GM21526 (cell line): ENCODE data around the gene SLC8B1.

Experiments used
- ATAC-seq: cut with Tn5 transposase; IDR thresholded peaks from one replicate; pipeline ENCODE4 v1.9.1; 2021; ENCODE audit warnings: moderate library complexity; ENCODE audit not compliant: unreplicated experiment, low FRiP score

Gene SLC8B1

DNA sequence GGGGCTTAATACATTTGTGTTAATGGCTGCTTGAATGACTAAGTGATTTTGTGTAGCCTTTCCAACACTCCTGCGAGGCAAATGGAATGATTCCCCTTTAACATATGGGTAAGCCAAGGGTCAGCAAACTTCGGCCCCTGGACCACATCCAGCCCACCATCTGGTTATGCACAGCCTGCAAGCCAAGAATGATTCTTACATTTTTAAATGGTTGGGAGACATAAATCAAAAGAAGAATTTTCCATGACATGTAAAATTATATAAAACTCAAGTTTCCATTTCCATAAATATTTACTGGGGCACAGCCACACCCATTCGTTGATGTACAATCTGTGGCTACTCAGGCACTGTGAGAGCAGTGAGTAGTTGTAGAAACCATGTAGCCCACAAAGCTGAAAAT, 9.0 kb downstream of the SLC8B1 start:
- no peak for ATAC-seq

DNA sequence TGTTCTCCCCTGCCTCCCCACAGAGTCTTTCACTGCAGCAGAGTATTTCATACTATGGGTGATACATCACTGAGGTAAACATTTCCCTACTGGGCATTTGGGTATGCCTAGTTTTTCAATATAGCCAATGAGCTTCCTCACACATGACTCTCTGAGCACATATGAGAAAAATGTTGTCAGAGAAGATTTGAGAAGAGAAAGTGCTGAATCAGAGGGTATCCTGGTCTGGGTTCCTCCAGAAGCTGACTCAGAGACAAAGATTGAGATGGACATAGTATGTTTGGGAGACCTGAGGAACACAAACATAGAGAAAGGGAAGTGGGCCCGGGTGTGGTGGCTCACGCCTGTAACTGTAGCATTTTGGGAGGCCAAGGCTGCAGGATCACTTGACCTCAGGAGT, 12.6 kb downstream of the SLC8B1 start:
- no peak for ATAC-seq

DNA sequence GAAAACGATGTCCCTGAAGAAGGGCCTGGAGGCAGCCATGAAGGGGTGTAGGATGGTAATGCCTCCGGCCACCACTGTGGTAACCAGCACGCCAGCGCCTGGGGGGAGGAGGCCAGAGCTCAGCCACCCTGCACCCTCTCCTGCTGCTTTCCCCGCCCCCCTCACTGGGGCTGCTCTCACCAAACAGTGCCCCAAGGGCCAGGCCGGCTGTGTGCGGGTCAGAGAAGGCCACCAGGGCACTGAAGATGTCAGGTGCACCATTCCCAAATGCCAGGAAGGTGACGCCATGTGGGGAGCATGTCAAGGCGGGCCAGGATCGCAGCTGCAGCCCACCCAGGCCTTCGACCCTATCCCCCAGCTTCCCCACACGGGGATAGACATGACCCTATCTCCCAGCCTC, 14.5 kb downstream of the SLC8B1 start:
- ATAC-seq = no peak

- ATAC-seq = no peak
Observed at GRCh38 chr12:113318900-113319628, 15.8 kb downstream of the SLC8B1 start.

DNA sequence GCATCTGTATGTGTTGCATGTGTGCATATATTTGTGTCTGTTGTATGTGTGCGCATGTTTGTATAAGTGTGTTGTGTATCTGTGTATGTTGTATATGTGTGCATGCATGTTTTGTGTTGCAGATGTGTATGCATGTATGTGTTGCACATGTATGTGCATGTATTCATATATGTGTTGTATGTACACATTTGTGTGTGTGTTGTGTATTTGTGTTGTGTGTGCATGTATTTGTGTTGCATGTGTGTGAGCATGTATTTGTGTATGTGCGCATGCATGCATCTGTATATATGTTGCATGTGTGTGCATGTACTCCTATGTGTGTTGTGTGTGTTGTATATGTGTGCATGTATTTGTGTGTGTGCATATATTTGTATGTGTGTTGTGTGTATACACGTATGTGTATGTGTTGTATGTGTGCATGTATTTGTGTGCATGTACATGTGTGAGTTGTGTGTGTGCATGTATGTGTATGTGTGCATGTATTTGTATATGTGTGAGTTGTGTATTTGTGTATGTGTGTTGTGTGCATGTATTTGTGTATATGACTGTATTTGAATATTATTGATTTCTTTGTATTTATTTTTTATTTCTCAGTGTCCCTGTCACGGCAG, 16.8 kb downstream of the SLC8B1 start:
- no peak for ATAC-seq

DNA sequence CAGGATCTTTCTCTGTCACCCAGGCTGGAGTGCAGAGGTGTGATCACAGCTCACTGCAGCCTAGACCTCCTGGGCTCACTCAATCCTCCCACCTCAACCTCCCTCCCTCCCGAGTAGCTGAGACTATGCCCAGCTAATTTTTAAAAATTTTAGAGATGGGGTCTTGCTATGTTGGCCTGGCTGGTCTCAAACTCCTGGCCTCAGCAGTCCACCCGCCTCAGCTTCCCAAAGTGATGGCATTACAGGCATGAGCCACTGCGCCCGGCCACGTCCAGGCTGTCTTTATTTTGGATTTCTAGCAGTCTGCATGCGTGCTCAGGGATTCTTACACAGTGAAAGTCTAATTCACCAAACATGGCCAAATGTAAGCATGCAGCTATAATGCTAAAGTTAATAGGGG, 17.8 kb downstream of the SLC8B1 start:
- no peak for ATAC-seq

DNA sequence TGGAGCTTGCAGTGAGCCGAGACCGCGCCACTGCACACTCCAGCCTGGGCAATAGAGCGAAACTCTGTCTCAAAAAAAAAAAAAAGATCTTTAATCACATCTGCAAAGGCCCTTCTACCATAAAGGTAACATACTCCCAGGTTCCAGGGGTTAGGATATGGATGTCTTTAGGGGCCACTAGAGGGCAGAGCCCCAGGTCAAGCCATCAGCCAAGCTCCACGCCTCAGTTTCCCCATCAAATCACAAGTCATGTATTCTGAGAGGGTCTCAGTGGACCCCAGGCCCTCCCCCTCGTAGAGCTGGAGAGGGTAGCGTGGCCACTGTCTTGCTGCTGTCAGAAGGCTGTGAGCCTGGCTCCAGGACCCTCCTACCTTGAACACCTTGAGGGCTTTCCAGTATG, 18.8 kb downstream of the SLC8B1 start:
- ATAC-seq = no peak

DNA sequence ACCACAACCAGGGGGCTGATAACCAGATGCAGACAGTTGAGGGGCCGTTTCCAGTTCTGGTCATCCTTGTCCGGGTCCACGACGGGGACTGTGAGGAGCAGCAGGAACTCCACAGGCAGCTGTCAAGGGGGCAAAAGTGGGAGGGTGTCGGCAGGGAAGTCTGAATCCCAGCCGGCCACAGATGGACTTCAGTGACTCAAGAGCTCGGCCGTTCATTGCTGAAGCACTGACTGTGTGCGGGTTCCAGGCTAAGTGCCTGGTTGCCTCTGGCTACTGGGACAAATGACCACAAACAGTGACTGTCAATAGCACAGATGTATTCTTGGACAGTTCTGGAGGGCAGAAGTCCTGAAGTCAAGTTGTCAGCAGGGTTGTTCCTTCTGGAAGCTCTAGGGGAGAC, 19.6 kb downstream of the SLC8B1 start:
- ATAC-seq = no peak

GRCh38 chr12:113314121-113314529, 20.8 kb downstream of the SLC8B1 start:
- no peak for ATAC-seq

DNA sequence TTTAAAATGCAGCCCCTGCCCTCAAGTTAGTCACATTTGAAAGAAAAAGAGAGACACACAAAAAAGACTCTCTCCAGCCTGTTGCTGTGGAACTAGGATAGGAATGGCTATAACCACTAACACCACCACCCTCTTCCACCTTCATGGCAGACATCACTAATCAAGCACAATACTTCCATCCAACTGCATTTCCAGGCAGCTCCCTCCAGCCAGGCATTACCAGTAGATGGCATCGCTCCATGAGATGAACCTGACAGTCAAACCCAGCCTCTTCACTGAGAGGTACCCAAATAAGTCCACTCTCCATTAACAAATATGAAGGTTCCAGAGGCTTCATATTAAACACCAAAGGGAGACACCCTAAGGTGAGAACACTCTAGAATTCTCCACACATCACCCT, 24.4 kb downstream of the SLC8B1 start:
- no peak for ATAC-seq

DNA sequence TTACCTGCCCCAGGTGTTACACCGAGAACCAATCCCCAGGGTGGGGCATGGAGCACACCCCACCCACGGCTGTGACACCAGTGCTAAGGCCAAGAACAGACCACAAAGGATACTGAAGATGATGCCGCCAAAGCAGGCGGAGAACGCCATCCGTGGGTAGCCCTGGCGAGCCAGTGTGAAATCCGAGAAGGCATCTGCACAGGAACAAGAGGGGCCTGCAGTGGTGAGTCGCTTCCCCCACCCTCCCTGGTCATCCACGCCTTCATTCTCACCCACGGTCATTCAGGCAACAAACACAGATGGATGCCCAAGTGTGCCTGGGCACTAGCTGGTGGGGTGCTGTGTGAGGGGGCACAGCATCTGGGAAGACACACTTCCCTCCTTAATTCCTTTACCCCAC, 28.5 kb downstream of the SLC8B1 start:
- no peak for ATAC-seq

- no peak for ATAC-seq
Observed at GRCh38 chr12:113305281-113305856, 29.5 kb downstream of the SLC8B1 start.

DNA sequence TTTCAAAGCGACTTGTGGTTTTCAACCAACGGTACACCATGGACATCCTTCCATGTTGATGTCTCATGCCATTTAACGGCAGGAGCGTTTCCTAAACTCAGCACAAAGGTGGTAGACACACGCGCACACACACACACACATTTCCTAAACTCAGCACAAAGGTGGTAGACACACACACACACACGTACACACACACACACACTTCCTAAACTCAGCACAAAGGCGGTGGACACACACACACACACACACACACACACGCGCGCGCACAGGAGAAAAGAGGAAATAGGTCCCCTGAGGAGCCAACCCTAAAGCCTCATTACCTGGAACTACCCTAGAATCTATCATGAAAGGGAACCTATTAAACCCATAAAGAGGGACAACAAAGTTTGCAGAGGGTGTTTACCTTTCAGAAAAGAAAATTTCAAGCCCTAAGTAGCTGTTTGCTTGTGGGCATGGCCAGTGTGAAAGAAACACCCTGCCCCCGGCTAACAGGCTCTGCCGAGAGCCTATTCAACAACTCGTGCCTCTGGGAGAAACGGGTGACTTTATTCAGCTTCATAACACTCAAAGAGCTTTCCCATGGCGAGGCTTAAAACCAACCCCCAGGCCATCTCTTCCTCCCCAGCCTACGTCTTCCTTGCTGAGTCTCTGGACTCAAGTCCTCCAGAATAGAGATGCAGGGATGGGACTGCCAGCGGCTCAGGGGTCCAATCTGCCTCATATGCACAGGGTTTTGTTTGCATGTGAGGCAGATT, 31.8 kb downstream of the SLC8B1 start:
- ATAC-seq = no peak

GRCh38 chr12:113302466-113302865, 32.4 kb downstream of the SLC8B1 start:
- ATAC-seq = no peak

- no peak for ATAC-seq
Observed at GRCh38 chr12:113301811-113302210, 33.1 kb downstream of the SLC8B1 start.

DNA sequence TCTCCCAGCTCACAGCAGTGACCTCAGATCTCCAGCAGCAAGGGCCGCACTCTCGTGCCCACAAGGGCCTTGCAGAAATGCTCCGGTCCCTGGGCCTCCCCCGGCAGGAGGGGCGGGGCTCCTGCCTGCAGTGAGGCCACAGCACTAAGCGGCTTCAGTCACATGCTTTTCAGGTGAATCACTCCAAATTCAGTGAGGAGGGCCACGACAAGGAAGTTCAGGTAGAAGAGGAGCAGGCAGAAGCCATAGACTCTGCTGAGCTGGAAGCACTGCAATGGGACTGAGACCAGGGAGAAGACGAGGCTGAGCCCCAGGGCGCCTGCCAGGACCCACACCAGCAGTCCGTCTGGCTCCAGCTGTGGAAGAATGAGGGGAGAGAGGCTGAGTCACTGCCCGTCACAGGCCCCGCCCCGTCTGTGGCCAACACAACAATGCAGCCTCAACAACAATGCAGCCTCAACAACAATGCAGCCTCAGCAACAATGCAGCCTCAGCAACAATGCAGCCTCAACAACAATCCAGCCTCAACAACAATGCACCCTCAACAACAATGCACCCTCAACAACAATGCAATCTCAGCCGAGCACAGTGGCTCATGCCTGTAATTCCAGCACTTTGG, 35.2 kb downstream of the SLC8B1 start:
- ATAC-seq = no peak

DNA sequence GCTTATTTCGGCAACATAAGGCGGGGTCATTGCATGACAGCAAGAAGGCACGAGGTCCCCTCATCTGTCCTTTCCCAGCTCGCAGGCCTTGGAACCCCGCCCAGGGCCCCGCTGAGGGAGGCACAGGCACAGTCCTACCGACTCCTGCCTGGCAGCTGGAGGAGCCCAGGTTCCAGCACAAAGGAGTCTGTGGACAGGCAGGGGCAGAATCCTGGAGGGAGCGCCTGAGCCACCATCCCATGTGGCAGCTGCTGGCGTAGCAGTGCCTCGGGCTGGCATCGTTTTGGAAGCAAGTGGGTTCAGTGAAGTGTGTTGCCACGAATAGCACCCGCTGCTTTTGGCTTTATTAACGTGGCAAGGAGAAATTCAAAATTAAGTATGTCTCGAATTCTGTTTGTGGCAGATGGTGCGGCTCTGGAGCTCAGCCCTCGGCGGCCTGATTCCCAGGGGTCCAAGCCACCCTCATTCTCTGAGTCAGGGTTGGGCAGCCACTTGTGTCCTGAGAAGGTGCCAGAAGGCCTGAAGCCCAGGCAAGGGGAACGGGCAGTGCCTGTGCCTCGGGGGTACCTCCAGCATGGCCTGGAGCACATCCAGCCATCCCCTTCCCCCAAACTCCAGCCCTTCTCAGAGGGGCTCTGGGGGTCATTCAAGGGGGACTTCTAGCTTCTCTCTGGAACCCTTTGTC, 35.9 kb downstream of the SLC8B1 start:
- no peak for ATAC-seq

- no peak for ATAC-seq
Observed at GRCh38 chr12:113298472-113298817, 36.5 kb downstream of the SLC8B1 start.

- ATAC-seq = no peak
Observed at GRCh38 chr12:113297621-113298471, 37.1 kb downstream of the SLC8B1 start.

GRCh38 chr12:113297214-113297587, 37.7 kb downstream of the SLC8B1 start:
- no peak for ATAC-seq
